ENCODE measurements around the gene RASGEF1C.

RASGEF1C gene

GRCh38 chr5:180179442-180180420 lies 29.3 kb downstream of the RASGEF1C start:
- DNase-seq = no peak

DNA sequence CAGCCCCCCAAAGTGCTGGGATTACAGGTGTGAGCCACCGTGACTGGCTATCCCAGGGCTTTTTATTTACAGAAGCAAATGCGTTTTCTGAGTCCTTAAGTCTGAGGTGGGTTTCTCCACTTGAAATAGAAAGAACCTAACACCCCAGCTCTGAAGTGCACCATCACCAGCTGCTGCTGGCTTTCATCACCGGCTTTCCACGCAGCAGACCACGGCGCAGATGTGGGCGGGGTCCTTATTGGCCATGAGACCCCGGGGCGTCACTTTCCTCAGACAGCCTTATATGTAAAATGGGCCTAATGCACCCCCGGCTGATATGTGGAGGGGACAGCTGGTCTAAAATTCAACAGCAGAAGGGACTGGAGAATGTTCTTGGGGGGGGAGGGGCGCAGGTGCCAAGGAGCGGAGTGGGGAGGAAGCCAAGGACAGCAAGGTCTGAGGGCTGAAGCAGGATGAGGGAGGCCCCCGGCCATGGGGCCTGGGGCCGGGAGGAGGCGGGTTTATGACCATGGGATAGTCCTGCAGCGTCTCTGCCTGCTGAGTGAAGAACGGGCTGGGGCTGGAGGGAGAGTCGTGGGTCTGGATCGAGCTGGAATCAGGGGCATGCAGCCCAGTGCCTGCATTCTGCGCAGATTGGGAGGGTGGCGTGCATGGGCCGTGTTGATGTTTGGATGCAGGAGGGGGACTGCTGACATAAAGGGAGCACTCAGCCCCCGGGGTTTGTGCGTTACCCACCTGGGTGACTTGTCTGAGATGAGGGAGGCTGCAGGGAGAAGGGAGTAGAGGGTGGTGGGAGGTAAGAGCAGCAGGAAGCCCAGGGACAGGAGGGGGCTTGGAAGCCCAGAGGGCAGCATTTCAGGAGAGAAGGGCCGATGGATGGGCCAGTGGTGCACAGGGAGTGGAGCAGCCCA lies 30.2 kb downstream of the RASGEF1C start:
- no peak for DNase-seq

GRCh38 chr5:180176191-180176590 lies 32.8 kb downstream of the RASGEF1C start:
- no peak for DNase-seq

GRCh38 chr5:180175015-180175431 lies 34.0 kb downstream of the RASGEF1C start:
- DNase-seq = no peak

- DNase-seq = no peak
Measured at GRCh38 chr5:180174587-180174972, 34.4 kb downstream of the RASGEF1C start.

DNA sequence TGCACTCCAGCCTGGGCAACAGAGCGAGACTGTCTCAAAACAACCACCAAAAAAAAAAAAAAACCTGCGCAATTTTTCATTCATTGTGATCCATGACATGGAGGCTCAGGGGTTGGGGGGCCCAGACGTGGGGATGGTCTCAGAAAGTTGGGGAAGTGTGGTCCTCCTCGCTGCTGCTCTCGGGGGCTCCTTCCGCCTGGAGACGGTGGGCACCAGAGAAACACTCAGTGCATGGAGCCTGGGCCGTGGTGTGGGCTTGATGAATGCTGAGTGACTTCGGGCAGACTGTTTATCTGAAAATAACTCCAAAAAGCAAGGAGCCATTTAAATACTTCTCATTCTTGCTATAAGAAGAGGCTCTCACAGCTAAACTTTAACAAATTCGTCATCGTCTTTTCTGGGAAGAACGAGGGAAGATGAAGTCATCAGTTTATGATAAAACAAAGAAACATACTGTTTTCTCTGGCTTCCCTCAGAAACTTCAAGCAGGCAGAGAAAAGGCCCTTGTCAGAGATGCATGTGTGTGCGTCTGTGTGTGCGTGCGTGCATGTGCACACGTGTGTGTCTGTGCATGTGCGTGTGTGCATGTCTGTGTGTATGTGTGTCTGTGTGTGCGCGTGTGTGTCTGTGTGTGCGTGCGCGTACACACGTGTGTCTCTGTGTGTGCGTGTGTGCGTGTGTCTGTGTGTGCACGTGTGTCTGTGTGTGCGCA lies 35.0 kb downstream of the RASGEF1C start:
- DNase-seq = no peak

DNA sequence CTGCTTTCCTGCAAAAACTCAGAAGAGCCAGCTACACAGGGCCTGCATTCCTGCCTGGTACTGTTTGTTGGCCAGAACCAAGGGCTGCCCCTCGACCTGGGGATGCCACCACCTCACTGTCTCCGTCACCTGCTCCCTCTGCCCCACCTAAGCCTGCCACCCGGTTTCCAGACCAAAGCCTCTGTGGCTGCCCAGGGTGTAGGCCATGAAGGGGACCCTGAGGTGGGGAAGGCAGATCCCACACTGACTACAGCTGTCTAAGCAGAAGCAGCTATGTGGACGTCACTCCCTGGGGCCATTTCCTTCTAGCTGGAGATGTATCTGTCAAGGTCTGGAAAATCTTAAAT lies 35.8 kb downstream of the RASGEF1C start:
- DNase-seq = no peak

DNA sequence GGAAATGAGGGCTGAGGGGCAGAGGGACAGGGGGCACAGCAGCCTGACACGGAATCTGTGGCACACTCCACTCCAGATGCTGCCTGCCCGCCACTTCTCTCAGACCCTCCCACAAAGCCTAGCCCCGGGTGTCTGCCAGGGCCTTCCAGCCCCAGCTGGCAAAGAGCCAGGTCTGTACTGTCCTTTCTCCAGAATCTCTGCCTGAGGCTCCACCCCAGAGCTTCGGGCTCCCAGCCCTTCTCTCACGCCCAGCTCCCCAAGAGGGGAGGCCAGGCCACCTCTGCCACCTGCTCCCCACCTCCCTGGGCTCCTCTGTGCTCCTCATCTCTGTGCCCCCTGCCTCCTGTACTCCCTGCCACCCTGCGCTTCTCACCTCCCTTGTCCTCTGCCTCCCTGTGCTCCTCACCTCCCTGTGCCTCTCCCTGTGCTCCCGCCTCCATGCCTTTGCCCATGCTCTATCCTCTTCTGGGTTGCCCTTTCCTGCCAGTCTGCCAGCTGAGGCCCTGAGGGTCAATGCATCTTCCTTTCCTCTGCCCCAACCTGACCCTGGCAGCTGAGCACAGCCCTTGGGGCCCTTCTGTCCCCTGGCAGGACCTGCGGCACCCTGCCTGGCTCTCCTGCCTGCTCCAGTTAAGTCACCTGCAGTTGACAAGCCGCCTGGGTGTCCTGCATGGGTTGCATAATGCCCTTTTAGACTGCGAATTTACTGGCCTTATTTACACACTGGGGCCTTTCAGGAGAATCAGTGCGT lies 36.4 kb downstream of the RASGEF1C start:
- no peak for DNase-seq

GRCh38 chr5:180171568-180172094 lies 37.4 kb downstream of the RASGEF1C start:
- DNase-seq = no peak

DNA sequence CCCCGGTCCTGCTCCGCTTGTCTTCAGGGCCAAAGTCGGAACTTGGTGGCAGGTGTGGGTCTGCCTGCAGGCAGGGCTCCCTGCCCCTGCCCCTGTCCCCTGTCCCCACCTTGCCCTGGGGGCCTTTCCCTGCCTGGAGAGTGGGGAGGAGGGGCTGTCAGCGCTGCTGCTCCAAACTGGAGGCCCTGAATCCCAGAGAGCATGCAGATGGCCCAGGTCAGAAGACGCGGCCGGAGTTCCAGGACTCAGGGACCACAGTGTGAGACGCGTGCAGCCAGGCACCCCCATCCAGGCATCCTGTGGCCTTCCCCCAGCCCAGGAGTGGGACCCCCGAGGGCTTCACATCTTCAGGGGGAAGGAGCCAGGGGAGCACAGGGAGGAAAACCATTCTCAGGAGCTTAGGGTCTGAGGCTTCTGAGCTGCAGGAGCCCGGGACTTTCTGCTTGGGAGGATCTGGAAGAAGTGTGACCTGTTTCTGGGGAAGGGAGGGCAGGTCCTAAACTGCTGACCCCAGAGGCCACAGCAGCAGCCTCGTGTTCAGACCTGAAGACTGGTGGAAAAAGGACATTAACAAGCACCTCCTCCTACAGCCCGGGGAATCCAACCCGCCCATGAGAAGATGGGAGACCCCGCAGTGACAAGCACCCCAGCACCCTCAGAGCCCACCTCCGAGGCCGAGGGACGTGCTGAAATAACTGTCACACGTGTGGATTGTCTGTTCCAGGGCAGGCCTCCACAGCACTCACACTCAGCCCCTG lies 38.0 kb downstream of the RASGEF1C start:
- no peak for DNase-seq

- no peak for DNase-seq
Measured at GRCh38 chr5:180170106-180170809, 38.8 kb downstream of the RASGEF1C start.

DNA sequence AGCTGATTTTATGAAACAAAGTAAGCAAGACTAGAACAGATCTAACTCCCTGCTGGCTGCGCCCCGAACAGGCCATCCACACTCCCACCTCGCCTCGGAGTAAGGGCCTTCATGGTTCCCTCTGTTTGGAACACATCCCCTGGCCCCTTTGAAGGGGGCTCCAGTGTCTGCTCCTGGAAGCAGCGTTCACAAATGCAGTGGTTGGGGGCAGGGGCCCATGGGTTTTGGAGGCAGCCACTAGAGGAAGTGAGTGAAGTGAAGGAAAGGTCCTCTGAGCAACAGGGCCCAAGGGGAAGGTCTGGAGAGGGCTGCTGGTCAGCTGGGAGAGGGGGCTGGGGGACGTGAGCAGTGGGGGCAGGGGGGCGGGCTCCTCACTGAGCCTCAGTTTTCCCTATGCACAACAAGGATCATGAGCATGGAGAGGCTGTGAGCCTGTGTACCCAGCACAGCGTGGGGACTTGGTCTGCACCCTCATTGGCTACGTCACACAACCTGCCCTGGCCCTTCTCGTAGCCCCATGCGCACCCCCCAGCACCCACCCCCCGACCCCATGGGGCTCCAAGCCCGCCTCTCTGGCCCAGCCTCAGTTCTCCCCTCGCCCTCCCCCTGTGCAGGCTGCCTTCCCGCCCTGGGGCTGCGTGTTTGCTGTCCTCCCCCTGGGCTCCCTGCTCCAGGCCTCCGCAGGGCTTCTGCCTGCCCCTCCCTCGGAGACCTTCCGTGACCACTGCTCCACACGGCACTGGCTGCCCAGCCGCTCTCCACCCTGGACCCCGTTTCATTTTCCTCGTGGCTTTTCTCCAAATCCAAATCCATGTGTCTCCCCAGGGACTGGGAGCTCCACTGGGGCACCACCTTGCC lies 39.5 kb downstream of the RASGEF1C start:
- DNase-seq = no peak

- no peak for DNase-seq
Measured at GRCh38 chr5:180168758-180169157, 40.3 kb downstream of the RASGEF1C start.

DNA sequence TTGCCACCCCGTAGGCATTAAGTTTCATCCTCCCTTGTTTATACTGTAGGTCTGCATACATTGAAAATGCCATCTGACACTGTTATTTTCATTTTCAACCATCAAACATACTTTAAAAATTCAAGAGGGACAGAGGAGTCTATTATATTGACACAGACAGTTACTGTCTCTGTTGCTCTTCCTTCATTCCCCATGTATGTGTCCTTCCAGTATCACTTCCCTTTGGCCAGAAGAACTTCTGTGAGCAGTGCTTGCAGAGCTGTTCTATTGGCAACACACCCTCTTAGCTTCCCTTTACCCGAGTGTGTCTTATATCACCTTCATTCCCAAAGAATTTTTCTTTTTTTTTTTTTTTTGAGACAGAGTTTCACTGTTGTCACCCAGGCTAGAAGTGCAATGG lies 42.8 kb downstream of the RASGEF1C start:
- DNase-seq = no peak

GRCh38 chr5:180162304-180162661 lies 46.7 kb downstream of the RASGEF1C start:
- DNase-seq = no peak

GRCh38 chr5:180161420-180162303 lies 47.3 kb downstream of the RASGEF1C start:
- DNase-seq = no peak

- no peak for DNase-seq
Measured at GRCh38 chr5:180160789-180161188, 48.2 kb downstream of the RASGEF1C start.

DNA sequence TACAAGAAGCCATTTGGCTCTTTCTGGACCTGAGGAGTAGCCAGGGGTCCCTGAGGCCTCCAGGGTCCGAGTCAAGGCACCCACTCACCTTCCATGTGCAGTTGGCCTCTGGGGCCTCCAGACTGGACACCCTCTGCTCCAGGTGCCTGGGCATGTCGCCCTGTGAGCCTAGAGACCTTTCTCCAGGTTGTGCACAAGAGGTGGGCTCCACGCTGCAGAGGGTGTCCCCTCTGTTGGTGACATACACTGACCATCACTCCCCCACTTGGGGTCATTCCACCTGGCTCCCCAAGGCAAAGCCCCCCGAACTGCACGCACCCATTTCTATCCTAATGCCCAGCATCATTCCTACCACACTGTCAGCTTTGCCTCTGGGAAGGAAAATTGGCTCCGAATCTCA lies 48.8 kb downstream of the RASGEF1C start:
- DNase-seq = no peak

GRCh38 chr5:180159756-180160155 lies 49.3 kb downstream of the RASGEF1C start:
- DNase-seq = no peak

Measured in stimulated activated CD4-positive, alpha-beta T cell treated with anti-CD3 and anti-CD28 coated beads, Interleukin-4, amount 100 ng/mL, for 1 hour (primary cell).